ENCODE results near the gene NFIX.

The NFIX gene

GRCh38 chr19:13054626-13055212 lies 59.4 kb downstream of the NFIX start:
- DNase-seq (ENCODE audit: low read depth in 2 of 2, low spot score in 1 of 2): no peak

DNA sequence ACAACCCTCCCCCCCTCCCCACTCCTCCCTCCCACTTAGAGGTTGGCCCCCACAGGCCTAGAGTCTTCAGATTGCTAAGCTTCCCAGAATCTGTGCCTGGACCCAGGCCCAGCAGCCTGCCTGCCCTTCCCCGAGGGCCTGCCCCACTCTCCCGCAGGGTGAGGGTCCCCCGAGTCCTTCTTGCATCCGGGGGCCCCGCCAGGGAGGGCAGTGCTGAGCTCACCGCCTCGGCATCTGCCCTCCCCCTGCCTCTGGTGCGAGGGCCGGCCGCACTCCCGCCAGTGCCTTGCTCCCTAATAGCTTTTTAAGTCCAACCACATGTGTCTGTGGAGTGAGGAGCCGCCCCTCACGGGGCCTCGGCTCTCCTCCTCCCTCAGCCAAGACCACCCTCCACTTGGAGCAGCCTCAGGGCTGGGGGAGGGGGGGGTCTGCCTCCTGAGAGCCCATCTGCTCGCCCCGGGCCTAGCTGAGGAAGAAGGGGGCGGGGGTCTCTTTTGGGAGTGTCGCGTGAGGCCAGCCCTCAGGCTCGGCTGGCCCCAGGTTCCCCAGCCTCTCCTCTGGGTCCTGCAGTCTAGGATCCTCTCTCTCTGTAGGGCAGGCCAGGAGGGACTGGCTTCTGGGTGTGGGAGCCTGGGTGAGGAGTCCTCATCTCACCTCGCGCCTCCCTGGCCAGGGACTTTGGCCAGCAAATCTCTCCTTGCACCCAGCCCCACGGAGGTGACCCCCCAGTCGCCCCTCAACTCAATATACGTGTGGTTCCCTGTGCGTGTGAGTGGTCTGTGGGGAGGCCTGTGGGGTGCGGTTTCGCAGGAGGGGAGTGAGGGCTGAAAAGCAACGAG lies 60.2 kb downstream of the NFIX start:
- no peak for DNase-seq (ENCODE audit: low read depth in 2 of 2, low spot score in 1 of 2)

GRCh38 chr19:13056052-13056660 lies 60.9 kb downstream of the NFIX start:
- DNase-seq (ENCODE audit: low read depth in 2 of 2, low spot score in 1 of 2): no peak

DNA sequence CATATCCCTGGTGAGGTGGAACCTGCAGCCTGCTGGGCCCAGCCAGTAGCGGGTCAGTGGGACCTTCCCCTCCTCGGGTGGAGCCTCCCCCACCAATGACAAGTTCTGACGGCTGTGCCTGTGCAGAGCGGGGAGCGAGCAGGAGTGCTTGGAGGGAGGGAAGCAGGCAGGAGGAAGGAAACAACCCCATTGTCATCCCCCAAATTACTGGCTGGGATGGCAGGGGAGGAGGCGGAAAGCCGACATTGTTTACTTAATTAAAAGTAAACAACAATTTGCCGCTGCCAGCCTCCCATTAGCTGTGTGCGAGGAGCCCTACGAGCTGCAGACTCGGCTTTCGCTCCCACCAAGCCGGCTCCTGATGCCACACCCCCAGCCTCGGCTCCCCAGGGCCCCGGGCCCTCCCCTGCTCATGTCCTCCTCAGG lies 61.9 kb downstream of the NFIX start:
- DNase-seq (ENCODE audit: low read depth in 2 of 2, low spot score in 1 of 2): no peak

DNA sequence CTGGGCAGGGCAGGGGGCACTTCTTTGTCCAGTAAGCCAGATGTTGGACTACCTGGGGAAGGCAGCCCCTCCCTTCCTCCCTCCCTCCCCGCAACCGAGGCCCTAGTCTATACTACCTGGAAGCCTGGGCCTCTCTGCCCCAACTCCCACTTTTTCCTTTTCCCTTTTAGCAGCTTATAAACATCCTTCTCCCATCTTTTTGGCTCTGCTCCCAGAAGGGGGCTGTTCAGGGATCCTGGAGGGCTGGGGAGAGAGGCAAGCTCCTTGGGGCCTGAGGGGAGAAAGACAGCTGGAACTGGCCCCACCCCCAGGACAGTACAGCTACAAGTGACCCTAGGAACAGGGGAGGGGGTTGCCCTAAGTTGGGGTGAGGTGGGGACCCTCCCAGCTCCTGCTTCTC lies 62.5 kb downstream of the NFIX start:
- DNase-seq (ENCODE audit: low read depth in 2 of 2, low spot score in 1 of 2): no peak

- no peak for DNase-seq (ENCODE audit: low read depth in 2 of 2, low spot score in 1 of 2)
Observed at GRCh38 chr19:13058951-13059660, 63.8 kb downstream of the NFIX start.

- DNase-seq (ENCODE audit: low read depth in 2 of 2, low spot score in 1 of 2): no peak
Observed at GRCh38 chr19:13060233-13060963, 65.1 kb downstream of the NFIX start.

- peak; percentile 44 to 56 for DNase-seq (ENCODE audit: low read depth in 2 of 2, low spot score in 1 of 2)
Observed at GRCh38 chr19:13060964-13061927, 66.0 kb downstream of the NFIX start.

- DNase-seq (ENCODE audit: low read depth in 2 of 2, low spot score in 1 of 2): no peak
Observed at GRCh38 chr19:13062317-13062716, 67.0 kb downstream of the NFIX start.

DNA sequence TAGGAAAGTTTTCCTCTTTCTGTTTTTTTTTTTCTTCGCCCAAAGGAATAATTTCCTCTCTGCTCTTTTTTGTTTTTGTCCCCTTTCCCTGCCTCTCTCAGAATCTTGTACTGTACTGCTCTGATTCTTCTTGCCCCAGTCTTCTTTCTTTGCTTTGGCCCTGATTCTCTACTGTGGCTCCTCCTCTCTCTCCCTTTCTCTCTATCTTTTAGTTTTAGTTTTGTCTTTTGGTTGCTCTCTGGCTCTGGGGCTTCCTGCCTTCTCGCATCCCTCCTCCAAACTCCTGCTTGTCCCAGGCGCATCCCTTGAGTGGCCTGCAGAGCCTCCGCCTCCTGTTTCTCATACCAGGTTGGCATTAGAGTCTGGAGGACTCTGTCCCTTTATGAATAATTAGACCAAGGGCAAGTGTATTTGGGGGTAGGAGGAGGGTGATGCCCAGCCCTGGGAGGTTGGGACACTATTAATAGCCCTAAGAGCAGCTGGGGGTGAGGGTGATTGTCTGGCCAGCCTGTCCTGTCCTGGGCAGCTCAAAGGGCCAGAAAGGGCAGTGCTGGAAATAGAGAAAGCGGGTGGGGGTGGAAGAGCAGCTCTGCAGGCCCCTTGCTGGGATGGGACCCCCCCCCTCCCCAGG lies 68.3 kb downstream of the NFIX start:
- no peak for DNase-seq (ENCODE audit: low read depth in 2 of 2, low spot score in 1 of 2)

- no peak for DNase-seq (ENCODE audit: low read depth in 2 of 2, low spot score in 1 of 2)
Observed at GRCh38 chr19:13064092-13064489, 68.8 kb downstream of the NFIX start.

- DNase-seq (ENCODE audit: low read depth in 2 of 2, low spot score in 1 of 2): no peak
Observed at GRCh38 chr19:13066226-13066625, 71.0 kb downstream of the NFIX start.

DNA sequence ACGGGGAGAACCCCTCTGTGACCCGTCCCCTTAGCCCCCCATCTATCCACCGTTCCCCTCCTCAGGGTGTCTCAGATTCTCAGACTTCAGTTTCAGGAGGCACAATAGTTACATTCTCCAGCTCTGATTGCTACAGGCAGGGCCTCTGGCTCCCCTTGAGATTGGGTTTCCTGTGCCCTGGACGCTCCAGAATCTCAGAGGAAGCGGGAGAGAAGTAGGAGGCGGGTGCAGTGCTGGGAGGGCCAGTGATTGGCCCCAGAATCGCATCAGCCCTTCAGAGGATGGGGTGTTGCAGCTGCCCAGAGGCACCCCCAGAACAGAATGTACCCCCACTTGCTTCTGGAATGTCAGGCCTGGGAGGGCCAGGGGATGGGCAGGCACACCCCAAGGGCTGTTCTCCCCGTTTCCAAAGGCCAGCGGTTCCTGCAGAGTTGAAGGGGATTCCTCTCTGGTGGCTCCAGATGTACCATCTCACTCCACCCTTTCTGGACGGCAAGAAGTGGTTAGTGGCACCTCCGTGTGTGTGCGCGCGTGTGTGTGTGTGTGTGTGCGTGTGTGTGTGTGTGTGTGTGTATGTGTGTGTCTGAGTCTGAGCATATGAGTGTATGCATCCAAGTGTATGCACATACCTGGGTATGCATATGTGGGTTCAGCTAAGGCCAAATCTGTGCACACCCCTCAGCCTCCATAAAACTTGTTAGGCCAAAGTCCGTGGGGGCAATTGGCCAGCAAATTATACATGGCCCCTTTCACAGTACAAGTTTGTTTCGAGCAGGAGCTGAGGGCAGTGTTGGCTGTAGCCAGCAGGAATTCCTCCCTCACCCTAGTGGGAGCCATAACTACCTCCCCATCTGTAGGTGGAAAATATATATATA lies 71.9 kb downstream of the NFIX start:
- no peak for DNase-seq (ENCODE audit: low read depth in 2 of 2, low spot score in 1 of 2)

DNA sequence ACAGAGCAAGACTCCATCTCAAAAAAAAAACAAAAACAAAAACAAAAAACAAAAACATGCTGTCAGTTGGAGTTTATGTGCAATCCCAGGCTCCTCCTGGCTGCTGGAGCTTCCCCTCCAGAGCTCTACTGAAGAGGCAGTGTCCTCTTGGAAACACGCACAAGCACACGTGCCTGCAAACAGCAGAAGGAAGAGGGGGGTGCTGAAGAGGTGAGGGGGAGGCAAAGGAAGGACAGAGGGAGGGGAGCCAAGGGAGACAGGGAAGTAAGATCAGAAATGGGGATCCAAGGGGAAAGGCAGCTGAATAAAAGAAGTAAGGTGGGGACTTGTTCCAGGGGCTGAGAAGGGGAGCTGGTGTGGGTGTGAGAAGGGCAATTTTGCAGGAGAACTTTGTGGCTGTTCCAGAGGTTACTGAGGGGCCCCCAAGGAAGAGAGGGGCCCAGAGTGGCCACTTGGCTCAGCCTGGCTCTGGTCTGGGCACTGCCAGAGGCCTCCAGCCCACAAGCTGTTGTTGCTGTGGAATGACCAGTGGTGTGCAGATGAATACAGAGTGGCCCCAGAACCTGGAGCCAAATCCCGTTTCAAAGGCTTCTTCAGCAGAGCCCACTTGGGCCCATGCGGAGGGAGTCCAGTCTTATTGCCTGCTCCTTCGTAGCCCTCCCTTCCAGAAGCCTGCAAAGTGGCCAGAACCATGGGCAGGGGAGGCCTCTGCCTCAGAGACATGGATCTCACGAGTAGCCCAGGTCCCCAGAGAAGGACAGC lies 73.0 kb downstream of the NFIX start:
- DNase-seq (ENCODE audit: low read depth in 2 of 2, low spot score in 1 of 2): no peak

DNA sequence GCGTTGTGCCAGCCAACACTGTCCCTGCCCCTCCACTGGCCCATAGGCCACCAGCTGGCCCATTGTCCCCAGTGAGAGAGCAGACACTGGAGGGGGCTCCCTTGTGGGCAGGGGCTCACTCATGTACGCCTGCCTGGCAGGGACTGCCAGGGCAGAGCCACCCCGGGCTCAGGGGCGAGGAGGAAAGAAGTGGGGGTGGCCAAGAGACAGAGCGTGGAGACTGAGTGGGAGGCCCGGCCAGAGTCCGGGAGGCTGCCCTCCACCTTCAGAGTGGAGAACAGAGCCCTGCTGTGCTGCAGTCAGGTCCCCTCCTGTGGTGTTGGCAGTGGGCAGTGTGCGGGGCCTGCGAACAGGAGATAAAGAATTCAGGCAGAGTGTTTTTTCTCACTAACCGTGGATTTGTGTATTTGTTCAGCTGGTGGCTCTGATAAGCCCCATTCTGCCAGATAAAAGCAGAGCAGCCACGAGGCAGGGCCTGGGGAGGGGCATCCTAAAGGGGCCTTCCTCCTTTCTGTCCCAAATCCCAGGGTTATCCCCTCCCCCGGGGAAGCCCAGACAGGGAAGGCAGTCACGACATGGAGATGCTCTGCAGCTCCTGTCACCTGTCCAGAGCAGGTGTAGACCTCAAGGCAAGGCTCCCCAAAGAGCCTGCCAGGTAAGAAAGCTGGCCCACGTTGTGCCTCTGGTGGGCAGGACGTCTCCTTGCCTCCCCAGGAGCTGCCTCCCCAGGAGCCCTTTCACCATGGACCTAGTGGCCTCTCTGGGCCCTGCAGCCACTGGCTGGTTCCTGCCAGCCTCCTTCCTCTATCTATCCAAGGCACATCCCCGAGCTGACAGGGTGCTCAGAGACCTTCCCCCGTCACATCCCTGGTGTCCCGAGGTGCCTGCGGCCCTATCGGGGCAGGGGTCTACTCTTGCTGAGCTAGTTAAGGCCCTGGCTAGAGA lies 74.4 kb downstream of the NFIX start:
- DNase-seq (ENCODE audit: low read depth in 2 of 2, low spot score in 1 of 2): no peak

- DNase-seq (ENCODE audit: low read depth in 2 of 2, low spot score in 1 of 2): no peak
Observed at GRCh38 chr19:13070425-13071140, 75.3 kb downstream of the NFIX start.

Measured in stimulated activated CD8-positive, alpha-beta memory T cell treated with anti-CD3 and anti-CD28 coated beads, Interleukin-4, amount 100 ng/mL, for 4 hours (primary cell).